Osteoblast (primary cell): ENCODE results near the gene PLPP1. TPM values are rescaled to one million over a fixed set of nuclear protein-coding genes. Genes with fewer than 3 reads are reported as not detected.

Source experiments
- DNase-seq: peaks from one replicate; pipeline ENCODE4 v3.0.0; 2011; ENCODE audit warnings: low spot score, mixed read lengths; ENCODE audit not compliant: insufficient read length; ENCODE audit errors: missing footprints
- H2AFZ ChIP-seq: 2 replicates; pipeline ENCODE4 v1.6.0; 2011; ENCODE audit warnings: mild to moderate bottlenecking, low read length
- H3K27ac ChIP-seq: 2 replicates; pipeline ENCODE4 v1.5.1; 2011; ENCODE audit warnings: mild to moderate bottlenecking, low read depth, low read length, moderate library complexity
- H3K27me3 ChIP-seq: 2 replicates; pipeline ENCODE4 v1.6.0; 2012; ENCODE audit warnings: mild to moderate bottlenecking, control low read depth, inconsistent platforms, low read length, moderate library complexity; ENCODE audit not compliant: insufficient read depth
- H3K36me3 ChIP-seq: 2 replicates; pipeline ENCODE4 v1.5.1; 2011; ENCODE audit warnings: mild to moderate bottlenecking, low read length, control low read depth, moderate library complexity; ENCODE audit not compliant: insufficient read depth
- H3K4me1 ChIP-seq: 2 replicates; pipeline ENCODE4 v1.5.1; 2011; ENCODE audit warnings: mild to moderate bottlenecking, low read length, control low read depth, moderate library complexity; ENCODE audit not compliant: insufficient read depth
- H3K4me2 ChIP-seq: 2 replicates; pipeline ENCODE4 v1.6.0; 2011; ENCODE audit warnings: mild to moderate bottlenecking, low read length; ENCODE audit not compliant: insufficient read depth
- H3K4me3 ChIP-seq: fragments of 200-600 bp; sonication (generic); 3 replicates; pipeline ENCODE4 v1.5.1; 2012; ENCODE audit warnings: mild to moderate bottlenecking, low read length, inconsistent platforms; ENCODE audit not compliant: insufficient read depth
- H3K79me2 ChIP-seq: 2 replicates; pipeline ENCODE4 v1.6.0; 2012; ENCODE audit warnings: mild to moderate bottlenecking, low read length, control low read depth, inconsistent platforms; ENCODE audit not compliant: insufficient read depth
- H3K9me3 ChIP-seq: 2 replicates; pipeline ENCODE4 v1.5.1; 2011; ENCODE audit warnings: low read depth, low read length, control low read depth
- H4K20me1 ChIP-seq: 2 replicates; pipeline ENCODE4 v1.6.0; 2012; ENCODE audit warnings: mild to moderate bottlenecking, low read length, control low read depth; ENCODE audit not compliant: insufficient read depth
- total RNA-seq: library from RNA; depleted of rRNA; stranded (reverse); fragments of >200 nt; gene quantifications from 2 replicates; pipeline ENCODE4 v1.2.3, GENCODE V29; 2012
- TF ChIP-seq, protein P1 (sequence below): IDR thresholded peaks from 2 replicates; pipeline ENCODE4 v1.5.1; 2011; ENCODE audit warnings: mild to moderate bottlenecking, low read depth, low read length, moderate library complexity; ENCODE audit errors: extremely low read depth

PLPP1 gene
- total RNA-seq, 1 donor: 69.8 TPM

DNA sequence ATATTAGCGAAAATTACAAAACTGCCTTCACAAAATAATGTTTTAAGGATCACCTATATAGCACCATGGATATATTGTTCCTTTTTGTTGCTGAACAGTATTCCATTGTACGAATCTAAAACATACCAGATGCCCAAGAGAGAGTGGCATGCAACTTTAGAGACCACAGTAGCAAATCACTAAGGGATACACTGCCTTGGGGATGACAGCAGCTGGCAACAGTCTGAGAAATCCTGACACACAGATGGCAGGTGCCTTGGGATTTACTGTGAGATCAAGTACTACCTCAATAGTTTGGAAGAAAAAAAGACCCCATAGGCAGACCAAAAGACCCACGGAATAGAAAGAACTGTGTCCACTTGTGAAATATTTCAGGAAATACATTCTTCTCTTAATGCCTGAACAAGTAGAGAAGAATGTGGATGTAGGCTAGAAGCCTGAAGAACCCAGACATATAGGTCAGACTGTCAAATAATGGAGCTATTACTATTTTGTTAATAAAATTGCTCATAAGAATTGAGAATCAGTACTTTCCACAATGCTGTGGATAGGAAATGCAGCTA lies 53.4 kb downstream of the PLPP1 start:
- Histone ChIP-seq H3K27ac (peak overlapping the region; percentile 47), H3K79me2 (no peaks in the 10 kb centered on the region)

DNA sequence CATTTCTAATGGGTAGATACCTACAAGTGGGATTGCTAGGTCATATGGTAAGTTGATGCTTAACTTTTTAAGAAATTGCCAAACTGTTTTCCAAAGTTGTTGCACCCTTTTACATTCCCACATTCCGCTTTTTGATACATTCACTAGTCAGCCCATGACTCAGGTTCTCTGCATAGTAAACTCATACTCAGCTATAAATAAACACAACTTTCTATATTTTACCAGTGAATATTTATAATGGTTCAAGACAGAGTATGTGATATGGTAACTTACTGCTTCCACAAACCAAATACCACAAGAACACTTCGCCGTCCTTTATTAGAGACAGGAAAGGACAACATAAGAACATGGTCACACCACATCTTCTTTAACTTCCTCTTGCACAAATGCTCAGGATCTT lies 54.0 kb downstream of the PLPP1 start:
- H3K27ac ChIP-seq: peak overlapping the region; percentile 47
- no peaks in the 10 kb centered on the region for H4K20me1 ChIP-seq
- DNase-seq: no peak
- no peak overlapping the region for H3K4me3 ChIP-seq
- peak overlapping the region; percentile 62 for H3K4me2 ChIP-seq
- peaks cover 13% of the 10 kb centered on the region for H3K4me1 ChIP-seq
- H3K36me3 ChIP-seq: no peaks in the 10 kb centered on the region
- TF ChIP-seq, protein P1, sequence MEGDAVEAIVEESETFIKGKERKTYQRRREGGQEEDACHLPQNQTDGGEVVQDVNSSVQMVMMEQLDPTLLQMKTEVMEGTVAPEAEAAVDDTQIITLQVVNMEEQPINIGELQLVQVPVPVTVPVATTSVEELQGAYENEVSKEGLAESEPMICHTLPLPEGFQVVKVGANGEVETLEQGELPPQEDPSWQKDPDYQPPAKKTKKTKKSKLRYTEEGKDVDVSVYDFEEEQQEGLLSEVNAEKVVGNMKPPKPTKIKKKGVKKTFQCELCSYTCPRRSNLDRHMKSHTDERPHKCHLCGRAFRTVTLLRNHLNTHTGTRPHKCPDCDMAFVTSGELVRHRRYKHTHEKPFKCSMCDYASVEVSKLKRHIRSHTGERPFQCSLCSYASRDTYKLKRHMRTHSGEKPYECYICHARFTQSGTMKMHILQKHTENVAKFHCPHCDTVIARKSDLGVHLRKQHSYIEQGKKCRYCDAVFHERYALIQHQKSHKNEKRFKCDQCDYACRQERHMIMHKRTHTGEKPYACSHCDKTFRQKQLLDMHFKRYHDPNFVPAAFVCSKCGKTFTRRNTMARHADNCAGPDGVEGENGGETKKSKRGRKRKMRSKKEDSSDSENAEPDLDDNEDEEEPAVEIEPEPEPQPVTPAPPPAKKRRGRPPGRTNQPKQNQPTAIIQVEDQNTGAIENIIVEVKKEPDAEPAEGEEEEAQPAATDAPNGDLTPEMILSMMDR: no peak
- H3K79me2 ChIP-seq: no peaks in the 10 kb centered on the region
- no peaks in the 10 kb centered on the region for H3K27me3 ChIP-seq
- no peak overlapping the region for H2AFZ ChIP-seq
- H3K9me3 ChIP-seq: no peaks in the 10 kb centered on the region

More for the DNA sequence above, 53.4 kb downstream of the PLPP1 start:
- H3K9me3 ChIP-seq: no peaks in the 10 kb centered on the region
- peak overlapping the region; percentile 62 for H3K4me2 ChIP-seq
- no peak overlapping the region for H3K4me3 ChIP-seq
- H3K36me3 ChIP-seq: no peaks in the 10 kb centered on the region
- no peaks in the 10 kb centered on the region for H3K27me3 ChIP-seq
- peaks cover 13% of the 10 kb centered on the region for H3K4me1 ChIP-seq
- H2AFZ ChIP-seq: no peak overlapping the region
- H4K20me1 ChIP-seq: no peaks in the 10 kb centered on the region
- TF ChIP-seq, protein P1: no peak
- no peak for DNase-seq

DNA sequence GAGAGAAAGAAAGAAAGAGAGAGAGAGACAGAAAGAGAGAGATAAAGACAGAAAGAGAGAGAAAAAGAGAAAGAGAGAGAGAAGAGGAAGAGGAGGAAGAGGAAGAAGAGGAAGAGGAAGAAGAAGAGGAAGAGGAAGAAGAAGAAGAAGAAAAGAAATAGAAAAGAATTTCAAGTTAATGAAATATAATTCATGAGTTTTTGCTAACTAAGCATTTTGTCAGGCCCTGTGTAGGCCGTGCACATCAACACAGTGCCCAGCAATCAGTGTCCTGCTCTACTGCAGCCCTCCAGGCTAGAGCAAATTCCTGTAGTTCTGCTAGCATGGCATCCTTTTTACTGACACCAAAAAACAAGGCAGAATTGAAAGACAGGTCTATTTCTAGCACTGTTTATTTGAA lies 62.1 kb downstream of the PLPP1 start:
- no peak overlapping the region for H2AFZ ChIP-seq
- DNase-seq: no peak
- no peak overlapping the region for H3K27ac ChIP-seq
- H4K20me1 ChIP-seq: no peaks in the 10 kb centered on the region
- H3K9me3 ChIP-seq: no peaks in the 10 kb centered on the region
- peaks cover 4% of the 10 kb centered on the region for H3K36me3 ChIP-seq
- no peak overlapping the region for H3K4me2 ChIP-seq
- no peaks in the 10 kb centered on the region for H3K79me2 ChIP-seq
- no peak overlapping the region for H3K4me3 ChIP-seq
- TF ChIP-seq, protein P1: no peak
- H3K27me3 ChIP-seq: no peaks in the 10 kb centered on the region
- no peaks in the 10 kb centered on the region for H3K4me1 ChIP-seq

DNA sequence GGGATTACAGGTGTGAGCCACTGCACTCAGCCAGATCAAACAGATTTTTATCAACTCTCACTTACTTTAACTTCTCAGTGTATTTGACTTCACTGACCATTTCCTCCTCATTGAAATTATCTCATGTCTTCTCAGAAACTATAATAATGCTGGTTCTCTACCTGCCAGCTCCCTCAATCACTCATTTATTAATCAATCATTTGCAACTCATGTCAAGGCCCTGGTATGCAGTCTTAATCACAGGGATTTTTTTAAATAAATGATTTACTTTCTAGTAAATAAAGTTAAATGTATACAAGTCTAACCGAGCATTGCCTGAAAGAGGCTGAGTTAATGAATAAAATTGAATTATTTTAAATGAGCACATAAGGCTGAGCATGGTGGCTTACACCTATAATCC lies 63.3 kb downstream of the PLPP1 start:
- H3K79me2 ChIP-seq: no peaks in the 10 kb centered on the region
- TF ChIP-seq, protein P1: no peak
- no peaks in the 10 kb centered on the region for H4K20me1 ChIP-seq
- peaks cover 5% of the 10 kb centered on the region for H3K36me3 ChIP-seq
- no peak overlapping the region for H3K4me3 ChIP-seq
- no peak overlapping the region for H3K4me2 ChIP-seq
- no peaks in the 10 kb centered on the region for H3K27me3 ChIP-seq
- H3K4me1 ChIP-seq: no peaks in the 10 kb centered on the region
- H3K27ac ChIP-seq: no peak overlapping the region
- no peak for DNase-seq
- no peak overlapping the region for H2AFZ ChIP-seq
- H3K9me3 ChIP-seq: no peaks in the 10 kb centered on the region
